K562 treated with DMSO at 1 percent for 12 hours (cell line): ENCODE results near the gene EIF3C. TPM values are rescaled to one million over a fixed set of nuclear protein-coding genes. Genes with fewer than 3 reads are reported as not detected.

ENCODE experiments used
- total RNA-seq: library from RNA; unstranded; fragments of 300-600 nt; gene quantifications from 2 replicates; pipeline ENCODE4 v1.2.3, GENCODE V29; 2022; ENCODE audit not compliant: insufficient read depth

EIF3C gene, protein sequence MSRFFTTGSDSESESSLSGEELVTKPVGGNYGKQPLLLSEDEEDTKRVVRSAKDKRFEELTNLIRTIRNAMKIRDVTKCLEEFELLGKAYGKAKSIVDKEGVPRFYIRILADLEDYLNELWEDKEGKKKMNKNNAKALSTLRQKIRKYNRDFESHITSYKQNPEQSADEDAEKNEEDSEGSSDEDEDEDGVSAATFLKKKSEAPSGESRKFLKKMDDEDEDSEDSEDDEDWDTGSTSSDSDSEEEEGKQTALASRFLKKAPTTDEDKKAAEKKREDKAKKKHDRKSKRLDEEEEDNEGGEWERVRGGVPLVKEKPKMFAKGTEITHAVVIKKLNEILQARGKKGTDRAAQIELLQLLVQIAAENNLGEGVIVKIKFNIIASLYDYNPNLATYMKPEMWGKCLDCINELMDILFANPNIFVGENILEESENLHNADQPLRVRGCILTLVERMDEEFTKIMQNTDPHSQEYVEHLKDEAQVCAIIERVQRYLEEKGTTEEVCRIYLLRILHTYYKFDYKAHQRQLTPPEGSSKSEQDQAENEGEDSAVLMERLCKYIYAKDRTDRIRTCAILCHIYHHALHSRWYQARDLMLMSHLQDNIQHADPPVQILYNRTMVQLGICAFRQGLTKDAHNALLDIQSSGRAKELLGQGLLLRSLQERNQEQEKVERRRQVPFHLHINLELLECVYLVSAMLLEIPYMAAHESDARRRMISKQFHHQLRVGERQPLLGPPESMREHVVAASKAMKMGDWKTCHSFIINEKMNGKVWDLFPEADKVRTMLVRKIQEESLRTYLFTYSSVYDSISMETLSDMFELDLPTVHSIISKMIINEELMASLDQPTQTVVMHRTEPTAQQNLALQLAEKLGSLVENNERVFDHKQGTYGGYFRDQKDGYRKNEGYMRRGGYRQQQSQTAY
- 301 and 323 TPM in 2 replicates for total RNA-seq

DNA sequence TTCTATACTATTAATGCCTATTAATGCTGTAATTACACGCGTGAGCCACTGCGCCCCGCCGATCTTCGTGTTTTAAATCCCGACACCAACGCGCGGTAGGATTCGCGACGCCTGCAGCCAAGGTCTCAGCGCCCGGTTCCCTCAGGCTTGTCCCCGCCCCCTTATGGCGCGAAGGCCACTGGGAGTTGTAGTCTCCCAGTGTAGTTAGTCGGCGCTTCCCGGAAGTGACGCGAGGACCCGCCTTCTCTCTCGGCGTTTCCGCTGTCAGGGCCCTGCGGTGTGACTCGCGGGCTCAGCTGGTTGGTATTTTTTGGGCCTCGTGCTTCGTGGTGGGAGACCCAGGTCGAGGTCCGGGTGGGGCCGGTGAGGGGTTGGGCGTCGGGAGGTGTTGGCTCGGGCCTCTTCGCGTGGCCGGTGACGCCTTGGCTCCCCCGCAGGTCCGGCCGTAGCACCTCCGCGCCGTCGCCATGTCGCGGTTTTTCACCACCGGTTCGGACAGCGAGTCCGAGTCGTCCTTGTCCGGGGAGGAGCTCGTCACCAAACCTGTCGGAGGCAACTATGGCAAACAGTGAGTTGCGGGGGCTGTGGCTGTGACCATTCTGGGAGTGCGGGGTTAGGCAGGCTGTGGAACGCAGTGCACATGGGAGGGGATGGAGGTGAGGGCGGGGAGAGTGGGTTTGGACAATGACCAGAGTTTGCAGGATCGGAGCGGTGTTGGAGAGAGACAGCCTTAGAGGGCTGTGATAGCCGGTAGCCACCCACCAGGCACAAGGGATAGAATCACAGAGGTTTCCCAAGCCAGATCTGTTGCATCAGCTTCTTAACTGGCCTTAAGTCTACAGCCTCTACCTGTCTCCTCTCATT is at the start of gene EIF3C:
TSS of gene EIF3C (plus strand) at position 245 of the 864 bp plus-strand sequence. CDS start at position 468, 223 bp downstream.

DNA sequence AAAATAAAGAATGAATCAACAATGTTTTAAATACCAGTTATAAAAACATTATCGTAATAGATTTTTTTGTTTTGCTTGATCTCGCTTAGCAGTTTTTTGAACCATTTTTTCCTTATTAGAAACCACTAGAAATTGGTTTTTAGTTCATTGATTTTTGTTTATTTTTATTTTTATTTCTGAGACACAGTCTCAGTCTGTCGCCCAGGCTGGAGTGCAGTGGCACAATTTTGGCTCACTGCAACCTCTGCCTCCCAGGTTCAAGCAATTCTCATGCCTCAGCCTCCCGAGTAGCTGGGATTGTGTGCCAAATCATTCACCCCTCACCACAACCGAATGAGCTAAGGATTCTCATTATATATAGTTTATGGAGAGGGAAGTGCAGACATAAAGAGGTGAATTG is 40.2 kb downstream of the EIF3C start, which contains the start of gene NPIPB9:
TSS of gene NPIPB9 (plus strand) at position 301 of the 400 bp plus-strand sequence.

Other genes with a start within 250 kb of the EIF3C start
- not detected in 2 replicates for gene NPIPB7, start 239.1 kb upstream of the EIF3C start, total RNA-seq
- 29.1 and 53.8 TPM in 2 replicates for gene CLN3, start 219.4 kb upstream of the EIF3C start, total RNA-seq
- gene APOBR, start 216.8 kb upstream of the EIF3C start, total RNA-seq: 4.7 and 4.9 TPM in 2 replicates
- gene IL27, start 204.6 kb upstream of the EIF3C start, total RNA-seq: not detected in 2 replicates
- 107 and 122 TPM in 2 replicates for gene NUPR1, start 172.5 kb upstream of the EIF3C start, total RNA-seq
- gene SGF29, start 157.5 kb upstream of the EIF3C start, total RNA-seq: 31.5 and 32.6 TPM in 2 replicates
- gene SULT1A2, start 114.4 kb upstream of the EIF3C start, total RNA-seq: 5.1 and 7.9 TPM in 2 replicates
- gene SULT1A1, start 101.4 kb upstream of the EIF3C start, total RNA-seq: 58.9 and 62.1 TPM in 2 replicates
- not detected in 2 replicates for gene NPIPB8, start 73.4 kb upstream of the EIF3C start, total RNA-seq
- gene NPIPB9, start 40.3 kb downstream of the EIF3C start, total RNA-seq: not detected in 2 replicates
- 123 and 257 TPM in 2 replicates for gene ATXN2L, start 111.5 kb downstream of the EIF3C start, total RNA-seq
- 221 and 251 TPM in 2 replicates for gene TUFM, start 134.9 kb downstream of the EIF3C start, total RNA-seq
- gene SH2B1, start 152.4 kb downstream of the EIF3C start, total RNA-seq: 43.1 and 53.3 TPM in 2 replicates
- gene ATP2A1, start 167.0 kb downstream of the EIF3C start, total RNA-seq: 2.1 and 6.5 TPM in 2 replicates
- gene RABEP2, start 213.8 kb downstream of the EIF3C start, total RNA-seq: 19.0 and 26.4 TPM in 2 replicates
- 4.2 and 4.5 TPM in 2 replicates for gene CD19, start 220.5 kb downstream of the EIF3C start, total RNA-seq
- gene NFATC2IP, start 239.5 kb downstream of the EIF3C start, total RNA-seq: 13.9 and 38.7 TPM in 2 replicates